ENCODE data around the gene ZNF556.
"Not testable (repeated sequence)": the region's sequence is repeated elsewhere in the genome, so short reads cannot be mapped to it uniquely, and the experiment has no call there.

ZNF556 gene

GRCh38 chr19:2903326-2903725 lies 36.2 kb downstream of the ZNF556 start:
- not testable (repeated sequence) for DNase-seq (ENCODE audit: low spot score); FAIRE-seq

- no peak for DNase-seq (ENCODE audit: low spot score)
- no peak for FAIRE-seq
These were observed 38.9 kb downstream of the ZNF556 start for GRCh38 chr19:2905918-2906519.

GRCh38 chr19:2906631-2907195 lies 39.6 kb downstream of the ZNF556 start:
- FAIRE-seq (no peak), DNase-seq (ENCODE audit: low spot score) (no peak)

- DNase-seq (ENCODE audit: low spot score) (no peak), FAIRE-seq (no peak)
These were observed 45.2 kb downstream of the ZNF556 start for GRCh38 chr19:2912306-2912705.

GRCh38 chr19:2917275-2918184 lies 50.4 kb downstream of the ZNF556 start:
- FAIRE-seq, result no peak
- no peak for DNase-seq (ENCODE audit: low spot score)

- DNase-seq (ENCODE audit: low spot score) (peak; percentile 13), FAIRE-seq (no peak)
These were observed 55.9 kb downstream of the ZNF556 start for GRCh38 chr19:2922987-2923386.

GRCh38 chr19:2923510-2923909 lies 56.4 kb downstream of the ZNF556 start:
- FAIRE-seq (no peak), DNase-seq (ENCODE audit: low spot score) (no peak)

- no peak for FAIRE-seq
These were observed 59.4 kb downstream of the ZNF556 start for GRCh38 chr19:2926341-2927031.

GRCh38 chr19:2927032-2927430 lies 59.9 kb downstream of the ZNF556 start:
- FAIRE-seq, result no peak

More at GRCh38 chr19:2926341-2927031, 59.4 kb downstream of the ZNF556 start:
- no peak for DNase-seq (ENCODE audit: low spot score)

More at GRCh38 chr19:2927032-2927430, 59.9 kb downstream of the ZNF556 start:
- DNase-seq (ENCODE audit: low spot score), result no peak
